MM.1S (cell line): ENCODE measurements around the gene SENP7.

Experiments used
- EZH2 ChIP-seq: fragments of 300-600 bp; sonication (generic); optimal IDR thresholded peaks from 2 replicates; pipeline ENCODE3; 2017; ENCODE audit warnings: low read depth, mild to moderate bottlenecking, antibody characterized with exemption, low read length, mixed read lengths
- EZH2phosphoT487 ChIP-seq: fragments of 300-600 bp; sonication (generic); IDR thresholded peaks from 2 replicates; pipeline ENCODE4 v1.6.1; 2018; ENCODE audit warnings: antibody characterized with exemption, low read length
- TF ChIP-seq, protein P1 (sequence below): fragments of 300-600 bp; sonication (generic); IDR thresholded peaks from 2 replicates; pipeline ENCODE4 v1.5.1; 2016; ENCODE audit warnings: antibody characterized with exemption, low read length, mixed read lengths

DNA sequence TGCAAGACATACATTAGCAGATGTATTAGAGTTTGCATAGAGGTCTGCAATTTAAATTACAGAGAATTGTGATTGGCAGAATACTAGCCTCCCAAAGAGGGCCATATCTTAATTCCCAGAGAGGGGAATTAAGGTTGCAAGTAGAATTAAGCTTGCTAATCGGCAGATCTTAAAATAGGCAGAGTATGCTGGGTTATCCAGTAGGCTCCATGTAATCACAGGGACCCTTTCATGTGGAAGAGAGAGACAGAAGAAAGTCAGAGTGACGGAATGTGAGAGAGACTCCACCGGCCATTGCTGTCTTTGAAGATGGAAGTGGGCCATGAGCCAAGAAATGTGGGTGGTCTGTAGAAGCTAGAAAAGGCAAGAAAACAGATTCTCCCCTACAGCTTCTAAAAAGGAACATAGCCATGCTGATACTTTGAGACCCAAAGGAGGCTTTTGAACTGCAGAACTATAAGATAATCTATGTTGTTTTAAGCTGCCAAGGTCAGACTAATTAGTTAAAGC is 231.4 kb downstream of the SENP7 start:
- TF ChIP-seq, protein P1, sequence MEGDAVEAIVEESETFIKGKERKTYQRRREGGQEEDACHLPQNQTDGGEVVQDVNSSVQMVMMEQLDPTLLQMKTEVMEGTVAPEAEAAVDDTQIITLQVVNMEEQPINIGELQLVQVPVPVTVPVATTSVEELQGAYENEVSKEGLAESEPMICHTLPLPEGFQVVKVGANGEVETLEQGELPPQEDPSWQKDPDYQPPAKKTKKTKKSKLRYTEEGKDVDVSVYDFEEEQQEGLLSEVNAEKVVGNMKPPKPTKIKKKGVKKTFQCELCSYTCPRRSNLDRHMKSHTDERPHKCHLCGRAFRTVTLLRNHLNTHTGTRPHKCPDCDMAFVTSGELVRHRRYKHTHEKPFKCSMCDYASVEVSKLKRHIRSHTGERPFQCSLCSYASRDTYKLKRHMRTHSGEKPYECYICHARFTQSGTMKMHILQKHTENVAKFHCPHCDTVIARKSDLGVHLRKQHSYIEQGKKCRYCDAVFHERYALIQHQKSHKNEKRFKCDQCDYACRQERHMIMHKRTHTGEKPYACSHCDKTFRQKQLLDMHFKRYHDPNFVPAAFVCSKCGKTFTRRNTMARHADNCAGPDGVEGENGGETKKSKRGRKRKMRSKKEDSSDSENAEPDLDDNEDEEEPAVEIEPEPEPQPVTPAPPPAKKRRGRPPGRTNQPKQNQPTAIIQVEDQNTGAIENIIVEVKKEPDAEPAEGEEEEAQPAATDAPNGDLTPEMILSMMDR = no peak
- no peak for TF ChIP-seq EZH2phosphoT487
- no peak for TF ChIP-seq EZH2
